ENCODE results near the gene ACO1. TPM values are rescaled to one million over a fixed set of nuclear protein-coding genes. Genes with fewer than 3 reads are reported as not detected.

Gene ACO1
- total RNA-seq, 2 donors from 2014 or later = 10.1 to 16.6 TPM

DNA sequence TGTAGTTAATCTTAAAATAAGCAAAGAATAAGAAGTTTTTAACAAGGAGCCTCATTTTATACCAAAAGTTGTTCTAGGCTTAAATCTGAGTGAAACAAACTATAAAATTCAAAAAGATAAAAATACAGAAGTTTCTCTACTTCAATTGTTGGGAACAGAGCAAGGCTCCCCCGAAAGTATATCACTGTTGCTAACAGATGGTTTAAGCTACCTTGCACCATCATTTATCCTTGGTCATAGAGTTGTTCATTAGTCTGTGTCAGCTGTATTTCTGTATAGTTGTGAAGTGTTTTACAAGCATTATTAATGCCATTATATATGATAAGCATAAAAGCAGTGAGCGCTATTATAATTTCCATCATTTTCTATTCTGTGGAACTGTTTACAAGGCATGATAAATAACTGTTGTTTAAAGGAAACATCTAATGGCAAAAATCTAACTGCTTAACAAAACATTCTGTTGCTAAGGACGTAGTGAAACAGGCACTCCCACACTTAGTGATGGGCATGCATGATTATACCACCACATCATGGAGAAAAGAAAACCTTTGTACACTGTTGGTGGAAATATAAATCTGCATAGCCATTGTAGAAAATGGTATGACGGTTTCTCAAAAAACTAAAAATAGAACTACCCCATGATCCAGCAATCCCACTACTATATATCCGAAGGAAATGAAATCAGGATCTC, 23.3 kb upstream of the ACO1 start:
- Mint-ChIP-seq H3K9me3 (no peaks in the 10 kb centered on the region), H3K27me3 (ENCODE audit: low read depth) (peaks cover 8% of the 10 kb centered on the region), H3K27ac (no peak overlapping the region), H3K4me3 (no peak overlapping the region), H3K4me1 (ENCODE audit: low read depth) (no peaks in the 10 kb centered on the region), H3K36me3 (ENCODE audit: insufficient read depth in 2 of 2) (no peaks in the 10 kb centered on the region)
- DNase-seq = no peak
- no peak for ATAC-seq (replicated peaks in 1 of 2)

DNA sequence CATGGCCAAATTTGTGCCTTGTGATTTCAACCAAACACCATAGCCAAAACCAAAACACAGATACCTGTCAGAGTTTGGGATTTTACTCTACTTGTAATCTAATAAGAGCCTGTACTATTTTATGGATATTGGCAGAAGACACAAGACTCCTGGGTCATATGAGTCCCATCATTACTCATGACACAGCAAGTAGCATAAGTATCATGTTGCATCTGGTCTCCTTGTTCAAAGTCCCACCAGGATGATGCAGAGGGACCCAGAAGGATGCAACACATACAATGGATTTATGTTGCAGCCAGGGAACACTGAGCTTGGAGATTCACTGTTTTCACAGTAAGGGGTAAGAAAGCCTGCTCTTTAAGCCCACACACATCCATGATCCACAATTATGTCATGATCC, 13.2 kb upstream of the ACO1 start:
- ATAC-seq (replicated peaks in 1 of 2) (no peak), DNase-seq (no peak)
- Mint-ChIP-seq H3K4me3 (no peak overlapping the region), H3K4me1 (ENCODE audit: low read depth) (no peaks in the 10 kb centered on the region), H3K9me3 (peaks cover 2% of the 10 kb centered on the region in 2 donors), H3K36me3 (ENCODE audit: insufficient read depth in 2 of 2) (no peaks in the 10 kb centered on the region), H3K27me3 (ENCODE audit: low read depth) (no peaks in the 10 kb centered on the region), H3K27ac (no peak overlapping the region)

DNA sequence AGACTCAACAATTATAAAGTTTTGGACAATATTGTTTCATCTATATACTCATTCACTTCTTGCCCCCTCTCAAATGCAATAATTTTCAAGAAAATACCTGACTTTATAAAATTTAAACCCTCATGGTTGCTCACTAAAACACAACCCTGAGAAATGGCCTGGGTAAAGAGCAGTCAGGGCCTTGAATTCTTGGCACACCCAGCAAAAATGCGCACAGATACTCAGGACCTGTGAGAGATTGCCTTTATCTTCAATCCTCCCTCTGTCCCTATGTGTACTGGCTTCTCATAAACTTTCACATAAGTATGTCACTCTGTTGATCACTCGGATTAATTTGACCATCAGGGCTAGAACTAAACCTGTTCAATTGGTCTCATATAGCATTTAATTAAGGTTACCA, 12.8 kb upstream of the ACO1 start:
- DNase-seq (no peak), ATAC-seq (replicated peaks in 1 of 2) (no peak)
- Mint-ChIP-seq H3K9me3 (peaks cover 2% of the 10 kb centered on the region in 2 donors), H3K27ac (no peak overlapping the region), H3K4me3 (no peak overlapping the region), H3K27me3 (ENCODE audit: low read depth) (no peaks in the 10 kb centered on the region), H3K36me3 (ENCODE audit: insufficient read depth in 2 of 2) (no peaks in the 10 kb centered on the region), H3K4me1 (ENCODE audit: low read depth) (no peaks in the 10 kb centered on the region)

DNA sequence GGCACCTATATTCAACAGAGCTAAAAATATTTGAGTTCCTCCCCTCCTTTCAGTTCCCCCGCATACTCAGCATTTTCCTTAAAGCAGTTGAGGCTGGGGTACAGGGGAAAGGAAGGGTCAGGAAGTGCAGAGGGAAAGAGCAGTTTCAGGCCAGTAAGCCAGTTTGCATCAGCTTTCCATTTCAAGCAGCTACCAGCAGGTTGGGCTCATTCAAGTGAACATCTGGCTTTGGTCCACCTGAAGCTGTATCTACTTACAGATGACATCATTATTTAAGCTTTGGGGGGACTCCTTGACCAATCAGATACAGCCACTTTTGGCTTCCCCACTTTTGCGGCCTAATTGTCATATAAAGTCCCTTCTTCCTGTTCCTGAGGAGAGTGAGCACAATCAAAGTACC, 8.2 kb upstream of the ACO1 start:
- Mint-ChIP-seq H3K27me3 (ENCODE audit: low read depth) (peaks cover 5% of the 10 kb centered on the region), H3K4me1 (ENCODE audit: low read depth) (peaks cover 11% of the 10 kb centered on the region), H3K4me3 (no peak overlapping the region), H3K36me3 (ENCODE audit: insufficient read depth in 2 of 2) (no peaks in the 10 kb centered on the region), H3K27ac (no peak overlapping the region), H3K9me3 (no peaks in the 10 kb centered on the region)
- DNase-seq = no peak
- no peak for ATAC-seq (replicated peaks in 1 of 2)

DNA sequence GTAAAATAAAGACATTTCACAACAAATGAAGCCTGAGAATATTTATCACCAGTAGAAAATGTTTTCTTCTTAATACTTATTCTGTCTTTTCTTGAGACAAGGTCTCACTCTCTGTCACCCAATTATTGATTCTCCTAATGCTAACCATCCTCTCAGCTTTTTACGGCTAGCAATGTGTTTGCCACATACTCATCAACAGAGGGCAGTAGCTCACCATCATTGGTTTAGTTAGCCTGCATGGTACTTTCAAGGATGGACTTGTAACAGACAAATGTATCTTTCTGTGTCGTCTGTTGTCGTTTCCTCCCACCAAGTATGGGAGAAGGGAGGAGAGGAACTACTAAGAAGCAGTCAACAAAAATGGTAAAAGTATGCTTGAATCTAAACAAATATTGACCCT, 5.9 kb upstream of the ACO1 start:
- Mint-ChIP-seq H3K4me3 (peak overlapping the region; percentile 66 to 72), H3K36me3 (ENCODE audit: insufficient read depth in 2 of 2) (no peaks in the 10 kb centered on the region), H3K27ac (peak overlapping the region; percentile 38), H3K4me1 (ENCODE audit: low read depth) (peaks cover 11% of the 10 kb centered on the region), H3K9me3 (no peaks in the 10 kb centered on the region), H3K27me3 (ENCODE audit: low read depth) (peaks cover 16% of the 10 kb centered on the region)
- ATAC-seq (replicated peaks in 1 of 2) (peak; percentile 78 to 79), DNase-seq (peak; percentile 45 to 56)

DNA sequence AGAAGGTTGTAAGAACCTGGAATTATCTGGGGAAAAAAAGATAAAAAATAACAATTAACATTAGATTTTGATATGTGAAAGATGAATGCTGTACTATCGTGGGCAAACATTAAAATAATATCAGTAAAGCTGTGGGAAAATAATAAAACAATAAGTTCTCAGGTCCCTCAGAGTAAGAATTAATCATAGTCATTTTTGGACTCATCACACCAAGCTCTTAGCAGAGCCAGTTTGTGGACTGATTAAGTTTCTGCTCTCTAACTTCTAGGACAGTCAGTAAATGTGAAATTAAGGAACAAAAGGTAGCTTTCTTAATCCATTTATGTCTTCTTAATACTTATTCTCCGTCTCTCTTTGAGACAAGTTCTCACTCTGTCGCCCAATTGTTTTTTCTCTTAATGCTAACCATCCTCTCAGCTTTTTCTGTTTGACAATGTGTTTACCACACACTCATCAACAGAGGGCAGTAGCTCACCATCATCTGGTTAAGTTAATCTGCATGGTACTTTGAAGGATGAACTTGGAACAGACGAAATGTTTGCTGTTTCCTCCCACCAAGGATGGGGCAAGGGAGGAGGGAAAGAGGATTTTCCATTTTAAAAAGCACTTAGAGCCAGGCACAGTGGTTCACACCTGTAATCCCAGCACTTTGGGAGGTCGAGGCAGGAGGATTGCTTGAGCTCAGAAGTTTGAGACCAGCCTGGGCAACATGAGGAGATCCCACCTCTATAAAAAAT, 5.3 kb upstream of the ACO1 start:
- no peaks in the 10 kb centered on the region for H3K36me3 Mint-ChIP-seq (ENCODE audit: insufficient read depth in 2 of 2)
- peaks cover 11% of the 10 kb centered on the region for H3K4me1 Mint-ChIP-seq (ENCODE audit: low read depth)
- no peaks in the 10 kb centered on the region for H3K9me3 Mint-ChIP-seq
- DNase-seq (peak; percentile 49 to 59), ATAC-seq (replicated peaks in 1 of 2) (peak; percentile 81 to 84)
- H3K27ac Mint-ChIP-seq = no peak overlapping the region
- H3K4me3 Mint-ChIP-seq = peak overlapping the region; percentile 66 to 72
- peaks cover 19% of the 10 kb centered on the region for H3K27me3 Mint-ChIP-seq (ENCODE audit: low read depth)

DNA sequence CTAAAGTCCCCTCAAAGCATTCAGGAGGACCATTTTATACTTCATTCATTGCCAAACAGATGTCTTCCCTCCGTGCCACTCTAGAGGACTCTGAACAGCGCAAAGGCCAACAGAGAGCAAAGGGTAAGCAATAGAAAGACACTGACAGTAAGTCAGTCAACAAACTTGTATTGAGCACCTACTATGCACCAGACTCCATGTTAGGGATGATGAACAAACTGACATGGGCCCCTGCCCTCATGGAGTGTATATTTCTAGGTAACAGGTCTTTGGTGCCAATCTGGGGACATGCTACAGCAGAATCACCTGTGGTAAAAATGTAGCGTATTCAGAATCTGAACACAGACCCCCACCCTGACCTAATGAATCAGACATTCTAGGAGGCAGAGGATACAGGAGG, 3.5 kb upstream of the ACO1 start:
- peaks cover 11% of the 10 kb centered on the region for H3K4me1 Mint-ChIP-seq (ENCODE audit: low read depth)
- H3K4me3 Mint-ChIP-seq = no peak overlapping the region
- H3K36me3 Mint-ChIP-seq (ENCODE audit: insufficient read depth in 2 of 2) = no peaks in the 10 kb centered on the region
- H3K9me3 Mint-ChIP-seq = no peaks in the 10 kb centered on the region
- H3K27me3 Mint-ChIP-seq (ENCODE audit: low read depth) = peaks cover 19% of the 10 kb centered on the region
- no peak overlapping the region for H3K27ac Mint-ChIP-seq
- ATAC-seq (replicated peaks in 1 of 2) (no peak), DNase-seq (no peak)

DNA sequence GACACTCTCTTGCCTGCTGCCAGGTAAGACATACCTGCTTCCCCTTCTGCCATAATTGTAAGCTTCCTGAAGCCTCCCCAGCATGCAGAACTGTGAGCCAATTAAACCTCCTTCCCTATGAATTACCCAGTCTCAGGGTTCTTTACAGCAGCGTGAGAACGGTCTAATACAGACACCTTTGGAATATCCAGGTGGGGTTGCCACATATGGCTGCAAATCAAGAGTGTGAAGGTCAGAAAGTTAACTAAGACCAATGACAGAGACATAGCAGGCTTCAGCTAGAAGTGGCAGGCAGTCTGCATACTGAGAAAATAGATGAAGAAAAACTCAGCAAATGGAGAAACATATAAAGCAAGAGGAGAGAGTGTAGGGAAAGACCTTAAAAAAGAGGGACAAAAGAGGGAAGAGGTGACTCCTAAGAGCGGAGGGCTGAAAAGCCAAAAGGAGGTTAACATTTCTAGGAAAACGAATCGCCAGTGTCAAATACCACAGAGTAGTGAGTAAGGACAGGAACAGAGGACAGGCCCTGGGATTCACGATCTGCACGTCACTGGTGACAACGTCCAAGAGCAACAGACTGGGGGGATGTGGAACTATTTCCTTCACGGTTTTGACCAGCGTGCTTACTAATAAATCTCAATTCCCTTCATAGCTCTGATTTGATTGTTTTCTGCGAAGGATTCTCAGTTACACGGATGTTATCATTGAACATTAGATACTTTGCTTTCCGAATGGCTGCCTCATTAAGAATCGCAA, 1.7 kb upstream of the ACO1 start:
- H3K27me3 Mint-ChIP-seq (ENCODE audit: low read depth) = peaks cover 19% of the 10 kb centered on the region
- no peaks in the 10 kb centered on the region for H3K36me3 Mint-ChIP-seq (ENCODE audit: insufficient read depth in 2 of 2)
- H3K4me3 Mint-ChIP-seq = peak overlapping the region in 1 of 2 donors; percentile 2
- H3K4me1 Mint-ChIP-seq (ENCODE audit: low read depth) = peaks cover 11% of the 10 kb centered on the region
- ATAC-seq (replicated peaks in 1 of 2) (no peak), DNase-seq (no peak)
- no peaks in the 10 kb centered on the region for H3K9me3 Mint-ChIP-seq
- no peak overlapping the region for H3K27ac Mint-ChIP-seq

DNA sequence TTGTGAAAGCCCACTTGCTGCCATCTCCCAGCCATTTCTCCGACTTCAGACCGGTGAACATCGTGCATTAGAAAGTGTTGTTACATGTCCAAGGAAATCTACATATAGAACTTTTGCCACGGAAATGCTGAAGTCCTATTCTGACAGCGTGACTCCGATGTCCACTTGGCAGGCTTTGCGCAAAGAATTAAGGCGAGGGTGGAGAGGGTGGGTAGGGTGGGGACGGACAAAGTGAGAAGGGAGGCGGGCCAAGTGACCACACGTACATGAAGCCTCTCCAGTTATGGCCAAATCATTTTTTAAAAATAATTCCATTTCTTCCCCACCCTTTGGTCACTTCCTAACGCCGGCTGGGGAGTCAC, 460 bp upstream of the ACO1 start:
- Mint-ChIP-seq H3K27ac (no peak overlapping the region), H3K4me1 (ENCODE audit: low read depth) (peaks cover 6% of the 10 kb centered on the region), H3K27me3 (ENCODE audit: low read depth) (peaks cover 19% of the 10 kb centered on the region), H3K4me3 (peak overlapping the region; percentile 81 to 82), H3K36me3 (ENCODE audit: insufficient read depth in 2 of 2) (no peaks in the 10 kb centered on the region), H3K9me3 (no peaks in the 10 kb centered on the region)
- ATAC-seq (replicated peaks in 1 of 2) (peak in 1 of 2 donors; percentile 1), DNase-seq (no peak)

DNA sequence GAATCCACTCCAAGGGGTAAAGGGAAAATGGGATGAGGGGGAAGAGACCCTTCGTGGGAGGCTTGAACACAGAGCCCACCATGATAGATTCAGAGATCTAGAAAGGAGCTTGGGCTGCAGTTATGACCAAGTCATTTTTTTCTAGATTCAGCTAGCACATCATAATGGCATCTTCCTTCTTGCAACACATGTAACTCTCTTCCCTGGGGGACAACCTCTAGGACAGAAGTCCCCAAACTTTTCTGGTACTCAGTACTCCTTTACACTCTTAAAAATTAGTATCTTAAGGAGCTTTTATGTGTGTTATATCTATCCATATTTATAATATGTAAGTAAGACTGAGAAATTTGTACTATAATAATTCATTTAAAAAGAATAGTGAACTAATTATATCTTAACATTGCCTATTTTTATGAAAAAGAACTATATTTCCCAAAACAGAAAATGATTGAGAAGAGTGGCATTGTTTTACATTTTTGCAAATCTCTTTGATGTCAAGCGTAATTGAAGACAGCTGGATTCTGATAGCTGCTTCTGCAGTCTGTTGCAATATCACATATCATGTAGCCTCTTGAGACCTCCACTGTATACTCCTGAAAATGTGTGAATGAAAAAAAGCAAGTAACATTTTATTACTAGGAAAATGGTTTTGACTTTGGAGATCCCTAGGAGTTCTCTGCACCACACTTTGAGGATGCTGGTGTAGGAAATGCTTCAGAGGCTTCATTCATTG, 875 bp downstream of the ACO1 start:
- H3K27me3 Mint-ChIP-seq (ENCODE audit: low read depth) = peaks cover 15% of the 10 kb centered on the region
- ATAC-seq (replicated peaks in 1 of 2) (no peak), DNase-seq (no peak)
- no peaks in the 10 kb centered on the region for H3K9me3 Mint-ChIP-seq
- no peaks in the 10 kb centered on the region for H3K36me3 Mint-ChIP-seq (ENCODE audit: insufficient read depth in 2 of 2)
- H3K27ac Mint-ChIP-seq = no peak overlapping the region
- H3K4me1 Mint-ChIP-seq (ENCODE audit: low read depth) = no peaks in the 10 kb centered on the region
- H3K4me3 Mint-ChIP-seq = peak overlapping the region; percentile 81 to 87

DNA sequence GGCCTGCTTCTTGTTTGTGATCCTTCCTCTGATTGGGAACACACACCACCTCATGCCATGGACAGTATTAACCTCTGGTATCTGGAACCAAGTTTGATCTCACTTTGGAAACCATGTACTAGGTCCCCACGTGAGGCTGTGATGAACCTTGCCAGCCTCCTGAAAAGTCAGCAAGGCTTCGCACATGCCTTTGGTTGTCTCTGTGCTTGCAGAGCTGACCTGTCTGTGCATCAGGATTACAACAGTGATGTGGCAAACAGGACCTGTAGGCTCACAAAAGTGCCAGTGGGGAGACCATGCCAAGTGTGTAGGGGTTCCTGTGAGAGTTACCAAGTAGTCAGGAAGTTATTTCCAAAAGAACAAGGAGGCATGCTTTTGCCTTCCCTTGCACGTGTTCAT, 1.4 kb downstream of the ACO1 start:
- Mint-ChIP-seq H3K27ac (no peak overlapping the region), H3K4me1 (ENCODE audit: low read depth) (no peaks in the 10 kb centered on the region), H3K4me3 (no peak overlapping the region), H3K27me3 (ENCODE audit: low read depth) (peaks cover 15% of the 10 kb centered on the region), H3K9me3 (no peaks in the 10 kb centered on the region), H3K36me3 (ENCODE audit: insufficient read depth in 2 of 2) (no peaks in the 10 kb centered on the region)
- DNase-seq (no peak), ATAC-seq (replicated peaks in 1 of 2) (no peak)

DNA sequence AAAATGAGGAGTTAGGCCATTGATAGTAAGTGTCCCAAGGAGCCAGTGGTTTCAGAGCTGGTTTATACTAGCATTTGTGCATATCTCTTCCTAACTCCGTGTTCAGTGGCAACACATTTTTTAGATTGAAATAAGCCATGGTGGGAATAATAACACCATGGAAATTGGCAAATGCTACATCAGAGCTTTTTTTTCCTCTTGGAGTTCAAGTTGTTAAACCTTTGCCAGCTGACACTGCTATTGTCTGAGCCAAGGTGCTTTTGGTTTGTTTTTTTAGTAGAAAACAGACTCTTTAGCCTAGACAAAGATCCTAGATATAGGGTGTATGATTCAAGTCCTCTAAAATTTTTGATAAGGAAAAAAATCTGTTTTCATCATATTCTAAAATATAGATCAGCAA, 2.8 kb downstream of the ACO1 start:
- Mint-ChIP-seq H3K4me3 (no peak overlapping the region), H3K27me3 (ENCODE audit: low read depth) (peaks cover 15% of the 10 kb centered on the region), H3K4me1 (ENCODE audit: low read depth) (no peaks in the 10 kb centered on the region), H3K27ac (no peak overlapping the region), H3K9me3 (no peaks in the 10 kb centered on the region), H3K36me3 (ENCODE audit: insufficient read depth in 2 of 2) (no peaks in the 10 kb centered on the region)
- ATAC-seq (replicated peaks in 1 of 2) = no peak
- DNase-seq = no peak

DNA sequence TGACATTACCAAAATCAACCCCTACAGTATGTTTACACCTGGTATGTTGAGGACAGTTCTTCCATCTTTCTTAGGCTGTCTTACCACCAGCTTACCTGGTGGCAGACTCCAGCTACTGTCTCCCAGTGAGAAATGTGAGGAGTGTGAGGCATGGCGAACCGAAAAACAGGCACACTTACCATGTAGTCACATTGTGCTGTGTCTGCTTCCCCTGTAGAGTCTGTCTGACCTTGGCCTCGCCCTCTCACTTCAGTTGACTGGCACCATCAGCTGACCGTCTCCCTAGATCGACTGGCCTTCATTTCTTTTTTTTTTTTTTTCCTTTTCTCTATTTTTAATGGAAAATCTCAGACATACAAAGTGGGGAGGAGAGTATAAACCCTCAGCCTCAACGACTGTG, 4.9 kb downstream of the ACO1 start:
- no peaks in the 10 kb centered on the region for H3K27me3 Mint-ChIP-seq (ENCODE audit: low read depth)
- DNase-seq (no peak), ATAC-seq (replicated peaks in 1 of 2) (no peak)
- no peak overlapping the region for H3K27ac Mint-ChIP-seq
- no peak overlapping the region for H3K4me3 Mint-ChIP-seq
- peaks cover 0 to 1% of the 10 kb centered on the region in 2 donors for H3K36me3 Mint-ChIP-seq (ENCODE audit: insufficient read depth in 2 of 2)
- no peaks in the 10 kb centered on the region for H3K9me3 Mint-ChIP-seq
- H3K4me1 Mint-ChIP-seq (ENCODE audit: low read depth) = no peaks in the 10 kb centered on the region

All from activated T-cell treated with anti-CD3 and anti-CD28 coated beads, Interleukin-2, amount 50 U/mL, for 72 hours (primary cell).